Activated CD4-positive, alpha-beta T cell treated with anti-CD3 and anti-CD28 coated beads, Interleukin-2, amount 50 U/mL, for 4 hours (primary cell): ENCODE data around the gene PPBP.

Experiments used
- DNase-seq, 2 experiments: peaks; one replicate each; pipeline ENCODE4 v3.0.0-alpha.2; 2020

The PPBP gene

DNA sequence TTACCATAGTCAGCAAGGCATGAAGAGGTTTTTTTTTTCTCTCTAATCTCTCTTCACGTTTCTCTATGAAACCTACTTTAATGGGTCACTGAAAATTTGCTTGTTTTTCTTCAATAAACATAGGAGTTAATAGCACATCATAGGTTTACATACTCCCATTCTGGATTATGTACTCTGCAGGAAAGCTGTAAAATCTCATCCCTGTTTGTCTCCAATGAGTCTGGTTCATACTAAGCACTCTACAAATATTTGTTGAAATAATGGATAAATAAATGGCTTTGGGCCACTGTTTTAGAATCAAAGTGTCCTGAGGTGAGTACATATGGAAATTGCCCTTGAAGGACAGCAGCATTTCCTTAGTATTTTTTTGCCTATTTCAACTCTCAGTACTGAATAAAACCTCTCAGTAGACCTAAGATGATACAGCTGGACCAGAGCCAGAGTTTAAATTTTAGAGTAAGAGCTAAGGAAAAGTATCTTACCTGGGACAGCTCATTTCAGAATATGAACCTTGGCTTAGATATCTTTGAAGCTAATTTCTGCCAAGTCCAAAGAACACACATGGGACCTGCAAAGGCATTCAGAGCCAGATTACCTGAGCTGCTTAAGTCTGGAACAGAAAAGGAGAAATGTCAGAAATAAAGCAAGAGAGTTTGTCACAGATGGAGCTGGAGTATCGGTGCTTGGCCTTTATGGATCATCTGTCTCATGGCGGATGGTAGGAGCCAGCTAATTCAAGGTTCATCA lies 40.6 kb downstream of the PPBP start:
- no peak for DNase-seq

DNA sequence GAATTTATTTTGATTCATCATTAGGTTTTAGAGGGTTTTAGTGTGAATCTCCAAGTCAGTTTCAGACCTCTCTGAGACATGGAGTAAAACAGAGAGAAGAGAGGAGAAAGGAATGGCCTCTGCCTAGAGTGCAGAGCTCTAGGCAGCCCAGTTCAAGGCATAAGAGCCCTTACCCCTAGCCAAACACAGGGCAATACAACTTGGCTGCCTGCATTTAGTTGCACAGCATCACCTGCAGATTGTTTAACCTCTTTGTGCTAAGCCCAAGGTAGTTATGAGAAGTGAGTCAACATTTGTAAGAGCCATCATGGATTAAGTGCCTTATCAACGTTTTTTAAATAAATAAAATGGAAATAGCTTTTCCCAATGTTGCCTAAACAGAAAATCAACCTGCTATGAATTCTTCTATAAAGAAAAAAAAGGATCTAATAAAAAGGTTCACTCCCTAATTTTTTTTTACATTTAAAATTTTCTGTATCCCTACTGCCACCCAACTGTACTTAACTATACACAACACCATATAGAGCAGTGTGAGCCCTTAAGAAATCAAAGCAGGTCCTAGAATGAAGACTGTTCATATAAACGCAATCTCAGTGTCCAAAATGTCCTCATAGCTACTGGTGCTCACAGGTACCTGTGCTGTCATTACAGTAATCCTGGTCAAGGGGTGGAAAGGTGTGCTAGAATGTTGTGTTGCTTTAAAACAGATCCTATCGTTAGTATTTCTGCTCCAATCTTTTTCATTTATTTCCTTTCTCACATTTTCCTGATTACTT lies 42.1 kb downstream of the PPBP start:
- DNase-seq = no peak

GRCh38 chr4:73945140-73945539 lies 42.9 kb downstream of the PPBP start:
- no peak for DNase-seq

GRCh38 chr4:73944061-73944875 lies 43.7 kb downstream of the PPBP start:
- no peak for DNase-seq

DNA sequence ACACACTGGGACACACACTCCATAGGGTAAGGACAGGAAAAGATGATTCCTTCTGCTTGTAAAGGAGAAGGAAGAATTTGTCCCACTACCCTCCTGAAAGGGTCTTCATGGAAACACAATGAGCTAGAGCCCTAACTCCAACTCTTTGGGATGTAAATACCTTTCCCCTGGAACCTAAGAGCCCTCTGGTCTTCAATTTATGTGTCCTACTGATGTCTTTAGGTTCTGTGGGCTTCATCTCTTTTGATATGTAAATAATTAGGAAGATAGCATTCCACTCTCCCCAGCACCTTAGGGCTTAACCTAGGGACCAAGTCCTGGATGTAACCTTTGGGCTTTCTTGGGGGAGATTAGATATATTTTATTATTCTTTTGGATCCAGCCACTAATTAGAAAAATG lies 44.4 kb downstream of the PPBP start:
- DNase-seq = no peak

DNA sequence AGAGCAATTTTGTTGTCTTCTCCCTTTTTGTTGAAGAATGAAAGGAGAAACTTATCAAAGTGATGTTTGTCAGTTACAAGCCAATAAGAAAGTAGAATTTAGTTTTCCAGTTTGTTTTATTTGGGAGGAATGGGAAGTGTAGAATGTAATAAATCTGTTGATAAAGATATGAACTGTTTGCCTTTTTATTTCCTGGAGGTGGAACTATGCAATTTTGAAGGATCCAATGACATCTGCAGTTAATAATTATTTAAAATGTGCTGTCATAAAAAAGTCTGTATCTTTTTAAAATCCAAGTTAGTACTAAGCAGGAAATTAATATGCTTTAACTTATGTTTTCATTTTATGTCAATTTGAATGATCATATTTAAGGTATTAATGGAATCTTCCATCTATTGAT lies 51.0 kb downstream of the PPBP start:
- DNase-seq = no peak
